Liver (tissue), 9 donors: ENCODE data around the gene SEMA3E. TPM values are rescaled to one million over a fixed set of nuclear protein-coding genes. Genes with fewer than 3 reads are reported as not detected.

Experiments
- DNase-seq: peaks from one replicate; pipeline ENCODE4 v3.0.0-alpha.2; 2017; ENCODE audit warnings: low spot score
- H3K27ac ChIP-seq, 2 donors: one replicate each; pipeline ENCODE4 v1.7.0; 2013; ENCODE audit warnings: inconsistent platforms in 2 of 2, low read length in 2 of 2, control low read depth in 1 of 2, low read depth in 1 of 2, mild to moderate bottlenecking in 1 of 2
- H3K27me3 ChIP-seq, 4 donors: one replicate each; pipeline versions ENCODE4 v1.6.1 to v1.7.0; 2013; ENCODE audit warnings: low read length in 3 of 4, inconsistent platforms in 1 of 4, mild to moderate bottlenecking in 1 of 4, moderate library complexity in 1 of 4; ENCODE audit not compliant: control insufficient read depth in 4 of 4, insufficient read depth in 4 of 4
- H3K36me3 ChIP-seq, 4 donors: one replicate each; pipeline versions ENCODE4 v1.6.1 to v1.7.0; 2013; ENCODE audit warnings: low read length in 3 of 4, mild to moderate bottlenecking in 3 of 4, low read depth in 1 of 4, moderate library complexity in 1 of 4; ENCODE audit not compliant: control insufficient read depth in 4 of 4, insufficient read depth in 3 of 4
- H3K4me1 ChIP-seq, 4 donors: one replicate each; pipeline versions ENCODE4 v1.6.1 to v1.7.0; 2013; ENCODE audit warnings: low read length in 3 of 4, mild to moderate bottlenecking in 3 of 4, moderate library complexity in 1 of 4; ENCODE audit not compliant: control insufficient read depth in 4 of 4, insufficient read depth in 4 of 4
- H3K4me3 ChIP-seq, 3 donors: one replicate each; pipeline versions ENCODE4 v1.6.1 to v1.7.0; 2013; ENCODE audit warnings: low read length in 3 of 3, control low read depth in 1 of 3, low read depth in 1 of 3, mild to moderate bottlenecking in 1 of 3
- H3K9ac ChIP-seq, 2 donors: one replicate each; pipeline ENCODE4 v1.7.0; 2013; ENCODE audit warnings: low read length in 2 of 2, mild to moderate bottlenecking in 2 of 2, moderate library complexity in 2 of 2, control low read depth in 1 of 2, low read depth in 1 of 2
- H3K9me3 ChIP-seq, 4 donors: one replicate each; pipeline versions ENCODE4 v1.6.1 to v1.7.0; 2013; ENCODE audit warnings: low read length in 3 of 4; ENCODE audit not compliant: control insufficient read depth in 4 of 4
- ATF3 ChIP-seq: IDR thresholded peaks from 2 replicates; pipeline ENCODE4 v1.6.1; 2016; ENCODE audit warnings: antibody characterized with exemption
- CTCF ChIP-seq: fragments of 150-350 bp; IDR thresholded peaks from 2 replicates; pipeline ENCODE4 v1.5.1; 2017; ENCODE audit warnings: improper control_type of control experiment, low read depth, low read length; ENCODE audit not compliant: missing input control
- EGR1 ChIP-seq, 2 donors: IDR thresholded peaks; 2 replicates each; pipeline ENCODE4 v1.6.1; 2016 to 2018; ENCODE audit warnings: antibody characterized with exemption in 2 of 2, low read depth in 2 of 2
- FOXA1 ChIP-seq: IDR thresholded peaks from 2 replicates; pipeline ENCODE4 v1.6.1; 2016; ENCODE audit warnings: antibody characterized with exemption
- FOXA2 ChIP-seq: IDR thresholded peaks from 2 replicates; pipeline ENCODE4 v1.6.1; 2016; ENCODE audit warnings: antibody characterized with exemption
- GABPA ChIP-seq, 2 donors: IDR thresholded peaks in 1 of 2; conservative IDR thresholded peaks in 1 of 2; 2 replicates each; pipeline ENCODE4 v1.6.1; 2016; ENCODE audit warnings: antibody characterized with exemption in 2 of 2, mild to moderate bottlenecking in 1 of 2, moderate library complexity in 1 of 2
- HNF4A ChIP-seq, 2 donors: conservative IDR thresholded peaks; 2 replicates each; pipeline ENCODE4 v1.6.1; 2016; ENCODE audit warnings: antibody characterized with exemption in 2 of 2, mild to moderate bottlenecking in 2 of 2
- HNF4G ChIP-seq: IDR thresholded peaks from 2 replicates; pipeline ENCODE4 v1.6.1; 2016; ENCODE audit warnings: antibody characterized with exemption
- JUND ChIP-seq, 2 donors: IDR thresholded peaks; 2 replicates each; pipeline ENCODE4 v1.6.1; 2016; ENCODE audit warnings: antibody characterized with exemption in 2 of 2
- NR2F2 ChIP-seq: IDR thresholded peaks from 2 replicates; pipeline ENCODE4 v1.6.1; 2016; ENCODE audit warnings: antibody characterized with exemption
- RAD21 ChIP-seq, 2 donors: IDR thresholded peaks; 2 replicates each; pipeline ENCODE4 v1.6.1; 2016; ENCODE audit warnings: antibody characterized with exemption in 2 of 2, mild to moderate bottlenecking in 2 of 2
- REST ChIP-seq: IDR thresholded peaks from 2 replicates; pipeline ENCODE4 v1.6.1; 2016; ENCODE audit warnings: antibody characterized with exemption, mild to moderate bottlenecking
- RXRA ChIP-seq, 2 donors: IDR thresholded peaks; 2 replicates each; pipeline ENCODE4 v1.6.1; 2017 to 2018; ENCODE audit warnings: antibody characterized with exemption in 2 of 2, mild to moderate bottlenecking in 1 of 2
- SP1 ChIP-seq: IDR thresholded peaks from 2 replicates; pipeline ENCODE4 v1.6.1; 2018; ENCODE audit warnings: antibody characterized with exemption, mild to moderate bottlenecking
- TAF1 ChIP-seq: conservative IDR thresholded peaks from 2 replicates; pipeline ENCODE4 v1.6.1; 2016; ENCODE audit warnings: antibody characterized with exemption, mild to moderate bottlenecking
- YY1 ChIP-seq: IDR thresholded peaks from 2 replicates; pipeline ENCODE4 v1.6.1; 2016; ENCODE audit warnings: antibody characterized with exemption, mild to moderate bottlenecking
- ZBTB33 ChIP-seq: IDR thresholded peaks from 2 replicates; pipeline ENCODE4 v1.6.1; 2016; ENCODE audit warnings: antibody characterized with exemption
- WGBS: extraction: QIAGEN DNeasy Blood & Tissue Kit; methylation state at CpG from one replicate; pipeline ENCODE4 v1.1.7; 2013; 5-methylcytosine and 5-hydroxymethylcytosine counted together
- polyA plus RNA-seq, 2 donors: library from polyadenylated mRNA; stranded (reverse) in 1 of 2; unstranded in 1 of 2; fragments of 200-250 nt in 1 of 2; fragments of >200 nt in 1 of 2; fragmentation: Nextera tagmentation in 1 of 2; extraction: Ambion mirVana in 1 of 2; gene quantifications; one replicate each; pipeline versions ENCODE4 v1.2.1 to v1.2.3, GENCODE V29; 2013 to 2015
- total RNA-seq, 2 donors: library from RNA; depleted of rRNA; stranded (reverse); fragments of >200 nt; gene quantifications; one replicate each; pipeline ENCODE4 v1.2.3, GENCODE V29; 2014
- TF ChIP-seq, protein P1 (sequence below): IDR thresholded peaks from 2 replicates; pipeline ENCODE4 v1.6.1; 2016; ENCODE audit warnings: antibody characterized with exemption
- donor health status: healthy.
- donor health status: healthy.
- donor health status: healthy.
- donor health status: healthy.
- donor health status: healthy.

Gene SEMA3E
- total and polyA plus RNA-seq, 4 donors, result 0.20 to 1.2 (median 0.59) TPM; not detected in 1

DNA sequence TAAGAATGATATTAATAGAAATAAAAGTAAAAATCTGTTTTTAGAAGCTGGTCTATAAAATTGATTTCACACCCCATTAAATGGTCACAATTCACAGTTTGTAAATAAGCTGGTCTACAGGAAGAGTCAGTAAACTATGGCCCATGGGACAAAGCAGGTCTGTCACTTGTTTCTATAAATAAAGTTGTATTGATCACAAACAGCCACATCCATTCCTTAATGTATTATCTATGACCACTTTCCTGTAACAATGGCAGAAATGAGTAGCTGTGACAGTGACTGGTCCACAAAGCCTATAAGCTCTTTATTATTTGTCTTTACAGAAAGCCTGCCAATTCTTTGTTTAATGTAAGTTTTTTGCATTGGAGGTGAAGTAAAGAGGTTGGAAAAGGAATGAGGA, 114.5 kb downstream of the SEMA3E start (continued):
- no peak for TF ChIP-seq FOXA1

GRCh38 chr7:83532219-83532618, 116.7 kb downstream of the SEMA3E start:
- Histone ChIP-seq H3K4me3 (no peak overlapping the region), H3K9ac (no peak overlapping the region), H3K27ac (no peak overlapping the region), H3K27me3 (no peaks in the 10 kb centered on the region), H3K36me3 (no peaks in the 10 kb centered on the region), H3K9me3 (no peaks in the 10 kb centered on the region), H3K4me1 (no peaks in the 10 kb centered on the region)
- 85% methylated on average over 2 of the region's 2 CpGs for WGBS
- DNase-seq, result no peak
- TF ChIP-seq REST, result no peak
- TF ChIP-seq ZBTB33, result no peak
- no peak for TF ChIP-seq TAF1
- TF ChIP-seq EGR1 (IDR thresholded peaks at IDR 0.05; ENCODE audit: low read depth in 2 of 2), result no peak
- TF ChIP-seq GABPA (IDR thresholded peaks at IDR 0.05 in 1 of 2, conservative IDR thresholded peaks at IDR 0.05 in 1 of 2), result no peak
- TF ChIP-seq YY1, result no peak
- no peak for TF ChIP-seq RAD21 (IDR thresholded peaks at IDR 0.05)
- TF ChIP-seq HNF4A (conservative IDR thresholded peaks at IDR 0.05), result no peak
- TF ChIP-seq CTCF, result no peak
- no peak for TF ChIP-seq SP1
- TF ChIP-seq, protein P1, sequence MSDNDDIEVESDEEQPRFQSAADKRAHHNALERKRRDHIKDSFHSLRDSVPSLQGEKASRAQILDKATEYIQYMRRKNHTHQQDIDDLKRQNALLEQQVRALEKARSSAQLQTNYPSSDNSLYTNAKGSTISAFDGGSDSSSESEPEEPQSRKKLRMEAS, result no peak
- no peak for TF ChIP-seq RXRA (IDR thresholded peaks at IDR 0.05)
- TF ChIP-seq NR2F2, result no peak
- TF ChIP-seq FOXA2, result no peak
- TF ChIP-seq ATF3, result no peak
- no peak for TF ChIP-seq JUND (IDR thresholded peaks at IDR 0.05)
- no peak for TF ChIP-seq FOXA1
- TF ChIP-seq HNF4G, result no peak
